Suprapubic skin (tissue), 4 donors: ENCODE results near the gene LRRC51. TPM values are rescaled to one million over a fixed set of nuclear protein-coding genes. Genes with fewer than 3 reads are reported as not detected.

Experiments used
- DNase-seq, 2 donors: peaks; one replicate each; pipeline ENCODE4 v3.0.0-alpha.2; 2019; ENCODE audit warnings: low spot score in 2 of 2
- H3K27ac ChIP-seq: fragments of 200-600 bp; sonication (generic); one replicate; pipeline ENCODE4 v1.5.1; 2019
- H3K27me3 ChIP-seq: fragments of 200-600 bp; sonication (generic); one replicate; pipeline ENCODE4 v1.5.1; 2019
- H3K36me3 ChIP-seq: fragments of 200-600 bp; sonication (generic); one replicate; pipeline ENCODE4 v1.5.1; 2019
- H3K4me1 ChIP-seq: fragments of 200-600 bp; sonication (generic); one replicate; pipeline ENCODE4 v1.5.1; 2019
- H3K4me3 ChIP-seq: fragments of 200-600 bp; sonication (generic); one replicate; pipeline ENCODE4 v1.5.1; 2019; ENCODE audit warnings: mild to moderate bottlenecking
- H3K9me3 ChIP-seq: fragments of 200-600 bp; sonication (generic); one replicate; pipeline ENCODE4 v1.5.1; 2019
- CTCF ChIP-seq, 2 donors: fragments of 200-600 bp in 1 of 2; fragments of 450-650 bp in 1 of 2; sonication (generic) in 1 of 2; IDR thresholded peaks; one replicate each; pipeline ENCODE4 v1.5.1; 2016 to 2019; ENCODE audit warnings: antibody characterized with exemption in 2 of 2, mild to moderate bottlenecking in 1 of 2, moderate library complexity in 1 of 2
- EP300 ChIP-seq: sonication (generic); formaldehyde crosslinking; IDR thresholded peaks from one replicate; pipeline ENCODE4 v1.6.1; 2017; ENCODE audit warnings: antibody characterized with exemption
- POLR2A ChIP-seq, 2 donors: fragments of 450-650 bp; IDR thresholded peaks; one replicate each; pipeline ENCODE4 v1.6.1; 2017; ENCODE audit warnings: antibody characterized with exemption in 2 of 2, mild to moderate bottlenecking in 2 of 2, moderate library complexity in 2 of 2
- POLR2AphosphoS5 ChIP-seq, 3 donors: sonication (generic); formaldehyde crosslinking; IDR thresholded peaks; one replicate each; pipeline ENCODE4 v1.6.1; 2017; ENCODE audit warnings: antibody characterized with exemption in 3 of 3
- WGBS: methylation state at CpG from one replicate; pipeline ENCODE4 v1.1.5; 2018; 5-methylcytosine and 5-hydroxymethylcytosine counted together
- total RNA-seq, 4 donors: library from RNA; depleted of rRNA; stranded (reverse); fragments of >200 nt; gene quantifications; one replicate each; pipeline ENCODE4 v1.1.0, GENCODE V29; 2016

LRRC51 gene
- total RNA-seq, 4 donors from 2014 or later: 3.7 to 9.9 (median 6.6) TPM

- DNase-seq: no peak
- TF ChIP-seq POLR2A (IDR thresholded peaks at IDR 0.05): no peak
- TF ChIP-seq POLR2AphosphoS5 (IDR thresholded peaks at IDR 0.05): no peak
- TF ChIP-seq CTCF (IDR thresholded peaks at IDR 0.05): no peak
- no peak for TF ChIP-seq EP300
- peak overlapping the region; percentile 44 for H3K27ac ChIP-seq
- H3K9me3 ChIP-seq: no peaks in the 10 kb centered on the region
- peaks cover 9% of the 10 kb centered on the region for H3K36me3 ChIP-seq
- peaks cover 58% of the 10 kb centered on the region for H3K4me1 ChIP-seq
- no peak overlapping the region for H3K4me3 ChIP-seq
- H3K27me3 ChIP-seq: no peaks in the 10 kb centered on the region
Observed at GRCh38 chr11:72067266-72067665, 13.4 kb upstream of the LRRC51 start.

GRCh38 chr11:72067676-72068075, 13.0 kb upstream of the LRRC51 start:
- peaks cover 6% of the 10 kb centered on the region for H3K36me3 ChIP-seq
- H3K9me3 ChIP-seq: no peaks in the 10 kb centered on the region
- no peak for DNase-seq
- peak overlapping the region; percentile 34 for H3K27ac ChIP-seq
- peaks cover 61% of the 10 kb centered on the region for H3K4me1 ChIP-seq
- H3K27me3 ChIP-seq: no peaks in the 10 kb centered on the region
- no peak for TF ChIP-seq POLR2A (IDR thresholded peaks at IDR 0.05)
- no peak for TF ChIP-seq EP300
- TF ChIP-seq CTCF (IDR thresholded peaks at IDR 0.05): no peak
- no peak overlapping the region for H3K4me3 ChIP-seq

GRCh38 chr11:72069200-72069599, 11.4 kb upstream of the LRRC51 start:
- Histone ChIP-seq H3K36me3 (peaks cover 3% of the 10 kb centered on the region), H3K4me1 (peaks cover 61% of the 10 kb centered on the region), H3K27me3 (no peaks in the 10 kb centered on the region), H3K4me3 (no peak overlapping the region), H3K27ac (peak overlapping the region; percentile 82), H3K9me3 (no peaks in the 10 kb centered on the region)
- no peak for DNase-seq
- TF ChIP-seq POLR2AphosphoS5 (IDR thresholded peaks at IDR 0.05) (no peak), EP300 (no peak), CTCF (IDR thresholded peaks at IDR 0.05) (no peak), POLR2A (IDR thresholded peaks at IDR 0.05) (no peak)

GRCh38 chr11:72069787-72070251, 10.8 kb upstream of the LRRC51 start:
- Histone ChIP-seq H3K36me3 (peaks cover 3% of the 10 kb centered on the region), H3K27ac (peak overlapping the region; percentile 82), H3K4me1 (peaks cover 61% of the 10 kb centered on the region), H3K4me3 (no peak overlapping the region), H3K27me3 (no peaks in the 10 kb centered on the region), H3K9me3 (no peaks in the 10 kb centered on the region)
- 7% methylated on average over 2 of the region's 2 CpGs for WGBS
- TF ChIP-seq CTCF (IDR thresholded peaks at IDR 0.05) (no peak), EP300 (no peak), POLR2A (IDR thresholded peaks at IDR 0.05) (peak in 1 of 2 donors; percentile 17), POLR2AphosphoS5 (IDR thresholded peaks at IDR 0.05) (no peak)
- peak; percentile 89 to 91 for DNase-seq

- DNase-seq: no peak
- Histone ChIP-seq H3K9me3 (no peaks in the 10 kb centered on the region), H3K4me1 (peaks cover 61% of the 10 kb centered on the region), H3K27ac (peak overlapping the region; percentile 82), H3K36me3 (peaks cover 3% of the 10 kb centered on the region), H3K4me3 (no peak overlapping the region), H3K27me3 (no peaks in the 10 kb centered on the region)
- 94% methylated on average over 7 of the region's 7 CpGs for WGBS
- TF ChIP-seq CTCF (IDR thresholded peaks at IDR 0.05) (no peak), POLR2A (IDR thresholded peaks at IDR 0.05) (no peak), POLR2AphosphoS5 (IDR thresholded peaks at IDR 0.05) (no peak), EP300 (no peak)
Observed at GRCh38 chr11:72070491-72070890, 10.2 kb upstream of the LRRC51 start.
